ENCODE data around the gene FLOT1. TPM values are rescaled to one million over a fixed set of nuclear protein-coding genes. Genes with fewer than 3 reads are reported as not detected.

Gene FLOT1
- total and polyA plus RNA-seq, 9 of the 15 experiments (the other 6 are each of a cell fraction or from before 2014, with no cell fraction given) = 11.7 to 149 (median 118) TPM

DNA sequence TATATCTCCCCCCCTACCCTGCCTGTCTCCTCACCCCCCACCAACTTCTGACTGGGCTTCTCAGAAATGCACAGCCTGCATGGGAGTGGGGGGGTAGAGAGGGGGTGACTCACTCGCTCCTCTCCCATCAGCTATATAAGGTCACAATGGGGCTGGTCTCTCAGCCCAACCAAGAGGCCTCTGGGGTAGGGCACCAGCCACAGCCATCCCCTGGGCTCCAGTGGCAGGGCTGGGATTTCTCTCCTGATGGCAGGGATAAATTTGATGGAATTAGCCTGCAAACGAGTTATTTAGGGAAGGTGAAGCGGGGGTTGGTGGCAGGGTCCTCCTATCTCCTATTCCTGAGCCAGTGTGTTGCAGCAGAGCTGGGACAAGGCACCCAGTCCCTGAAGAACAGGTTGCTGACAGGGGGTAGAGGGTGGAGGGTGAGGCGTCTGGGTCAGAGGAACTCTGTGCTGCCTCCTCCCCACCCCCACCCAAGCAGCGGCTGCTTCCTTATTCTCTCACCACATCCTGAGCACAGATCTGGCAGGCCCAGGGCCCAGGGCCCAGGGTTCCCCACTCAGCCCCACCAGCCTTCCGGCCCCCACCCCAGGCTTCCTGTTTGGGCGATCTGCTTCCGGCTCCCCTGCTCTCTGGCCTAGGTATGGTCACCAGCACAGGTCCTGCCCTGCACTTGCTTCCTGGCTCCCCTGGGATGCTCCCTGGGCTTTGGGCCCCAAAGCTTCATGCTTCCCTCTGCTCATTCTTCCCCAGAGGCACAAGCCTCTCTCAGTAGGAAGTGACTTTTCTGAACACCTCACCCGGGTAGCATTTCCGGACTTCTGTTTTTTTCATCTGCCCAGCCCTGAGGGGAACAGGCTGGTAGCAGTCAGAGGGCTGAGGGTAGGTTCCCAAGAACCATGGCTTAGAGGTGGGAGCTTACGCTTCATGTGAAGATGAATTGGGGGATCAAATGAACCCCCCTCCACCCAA lies 60.1 kb downstream of the FLOT1 start (continued):
- TF ChIP-seq PRDM10 (IDR thresholded peaks at IDR 0.05; ENCODE audit: partially characterized antibody) (peak; percentile 78), EWSR1 (IDR thresholded peaks at IDR 0.05; ENCODE audit: borderline replicate concordance, low read depth, partially characterized antibody) (no peak), U2AF2 (optimal IDR thresholded peaks at IDR 0.05; ENCODE audit: low read depth, low read length) (no peak), SPI1 (IDR thresholded peaks at IDR 0.05; ENCODE audit: borderline replicate concordance, low read depth, low read length) (peak; percentile 63; the same call in 1 of the 2 replicates), CUX1 (CRISPR knock-in tag; IDR thresholded peaks at IDR 0.05) (no peak), FOXJ2 (tag; IDR thresholded peaks at IDR 0.05) (no peak), CCAR2 (IDR thresholded peaks at IDR 0.05; ENCODE audit: low read depth, low read length) (no peak), ETS2 (tag; IDR thresholded peaks at IDR 0.05; ENCODE audit: borderline replicate concordance, poor library complexity, severe bottlenecking) (no peak), ARNT (IDR thresholded peaks at IDR 0.05) (peak; percentile 17 to 29; a peak in 1 of 4 replicates), MLX (CRISPR knock-in tag; conservative IDR thresholded peaks at IDR 0.05) (no peak), KLF16 (IDR thresholded peaks at IDR 0.05) (no peak), ZNF561 (CRISPR knock-in tag; conservative IDR thresholded peaks at IDR 0.05) (no peak)
- TF ChIP-seq, protein P1, sequence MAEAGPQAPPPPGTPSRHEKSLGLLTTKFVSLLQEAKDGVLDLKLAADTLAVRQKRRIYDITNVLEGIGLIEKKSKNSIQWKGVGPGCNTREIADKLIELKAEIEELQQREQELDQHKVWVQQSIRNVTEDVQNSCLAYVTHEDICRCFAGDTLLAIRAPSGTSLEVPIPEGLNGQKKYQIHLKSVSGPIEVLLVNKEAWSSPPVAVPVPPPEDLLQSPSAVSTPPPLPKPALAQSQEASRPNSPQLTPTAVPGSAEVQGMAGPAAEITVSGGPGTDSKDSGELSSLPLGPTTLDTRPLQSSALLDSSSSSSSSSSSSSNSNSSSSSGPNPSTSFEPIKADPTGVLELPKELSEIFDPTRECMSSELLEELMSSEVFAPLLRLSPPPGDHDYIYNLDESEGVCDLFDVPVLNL (CRISPR knock-in tag; IDR thresholded peaks at IDR 0.05; ENCODE audit: low read depth) = no peak
